Prostate gland (tissue), 2 donors: ENCODE measurements around the gene APC. TPM values are rescaled to one million over a fixed set of nuclear protein-coding genes. Genes with fewer than 3 reads are reported as not detected.

ENCODE experiments used
- DNase-seq: peaks from one replicate; pipeline ENCODE4 v3.0.0-alpha.2; 2019; ENCODE audit warnings: low spot score
- H3K27ac ChIP-seq, 2 donors: fragments of 200-600 bp; sonication (generic); 2 replicates each; pipeline ENCODE4 v1.5.1; 2017 to 2019
- H3K27me3 ChIP-seq: fragments of 200-600 bp; sonication (generic); replicated peaks from 2 replicates; pipeline ENCODE4 v1.5.1; 2019; ENCODE audit not compliant: insufficient read depth
- H3K36me3 ChIP-seq, 2 donors: fragments of 200-600 bp; sonication (generic); 1 replicate in 1 of 2; 2 replicates in 1 of 2; pipeline versions ENCODE4 v1.5.1 to v1.8.1; 2017 to 2019
- H3K4me1 ChIP-seq: fragments of 200-600 bp; sonication (generic); replicated peaks from 2 replicates; pipeline ENCODE4 v1.5.1; 2019
- H3K4me3 ChIP-seq, 2 donors: fragments of 200-600 bp; sonication (generic); 2 replicates each; pipeline ENCODE4 v1.5.1; 2017 to 2019
- H3K9me3 ChIP-seq: fragments of 200-600 bp; sonication (generic); 2 replicates; pipeline ENCODE4 v1.5.1; 2017
- POLR2A ChIP-seq: fragments of 450-650 bp; IDR thresholded peaks from one replicate; pipeline ENCODE4 v1.6.1; 2016; ENCODE audit warnings: antibody characterized with exemption, mild to moderate bottlenecking
- POLR2AphosphoS5 ChIP-seq: sonication (generic); formaldehyde crosslinking; IDR thresholded peaks from one replicate; pipeline ENCODE4 v1.6.1; 2017; ENCODE audit warnings: antibody characterized with exemption
- WGBS: methylation state at CpG from one replicate; pipeline ENCODE4 v1.1.5; 2018; 5-methylcytosine and 5-hydroxymethylcytosine counted together
- intact Hi-C: fragments of 100-400 bp; cut with DNase I; formaldehyde crosslinking; loops from one replicate; pipeline ENCODE4 v1.14.2; 2022
- total RNA-seq, 2 donors: library from RNA; depleted of rRNA; stranded (reverse); fragments of >200 nt; gene quantifications; one replicate each; pipeline ENCODE4 v1.1.0, GENCODE V29; 2016
- TF ChIP-seq, protein P1 (sequence below), 4 experiments: fragments of 200-600 bp in 2 of 4; fragments of 450-650 bp in 2 of 4; sonication (generic) in 2 of 4; IDR thresholded peaks; 1 replicate in 3 of 4; 2 replicates in 1 of 4; pipeline ENCODE4 v1.5.1; 2016 to 2019; ENCODE audit warnings: antibody characterized with exemption in 4 of 4, mild to moderate bottlenecking in 2 of 4, moderate library complexity in 2 of 4

The APC gene
- total RNA-seq, 2 donors from 2014 or later, result 37.6 to 84.1 TPM

DNA sequence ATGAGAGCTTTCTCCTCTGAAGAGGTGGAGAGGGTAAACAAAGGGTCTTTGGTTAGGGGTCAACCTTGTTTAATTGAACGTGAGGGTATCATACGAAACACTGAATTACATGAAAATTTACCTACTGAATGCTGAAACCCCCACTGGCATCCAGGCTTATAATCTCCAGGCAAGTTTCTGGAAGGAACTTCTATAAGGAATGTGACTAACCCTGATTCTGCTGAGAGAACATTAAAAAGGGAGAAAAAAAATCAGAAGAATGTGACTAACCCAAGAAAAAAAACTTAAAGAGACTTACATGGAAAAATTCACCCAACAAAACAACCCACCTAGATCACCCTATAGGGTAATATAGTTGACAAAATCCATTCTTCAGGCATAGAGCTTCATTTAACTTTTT lies 55.5 kb downstream of the APC start:
- Histone ChIP-seq H3K4me1 (no peaks in the 10 kb centered on the region), H3K4me3 (no peak overlapping the region), H3K9me3 (no peaks in the 10 kb centered on the region), H3K27me3 (no peaks in the 10 kb centered on the region), H3K36me3 (no peaks in the 10 kb centered on the region), H3K27ac (no peak overlapping the region)
- DNase-seq, result no peak
- intact Hi-C loops, result no loop called here
- no peak for TF ChIP-seq POLR2A
- TF ChIP-seq, protein P1, sequence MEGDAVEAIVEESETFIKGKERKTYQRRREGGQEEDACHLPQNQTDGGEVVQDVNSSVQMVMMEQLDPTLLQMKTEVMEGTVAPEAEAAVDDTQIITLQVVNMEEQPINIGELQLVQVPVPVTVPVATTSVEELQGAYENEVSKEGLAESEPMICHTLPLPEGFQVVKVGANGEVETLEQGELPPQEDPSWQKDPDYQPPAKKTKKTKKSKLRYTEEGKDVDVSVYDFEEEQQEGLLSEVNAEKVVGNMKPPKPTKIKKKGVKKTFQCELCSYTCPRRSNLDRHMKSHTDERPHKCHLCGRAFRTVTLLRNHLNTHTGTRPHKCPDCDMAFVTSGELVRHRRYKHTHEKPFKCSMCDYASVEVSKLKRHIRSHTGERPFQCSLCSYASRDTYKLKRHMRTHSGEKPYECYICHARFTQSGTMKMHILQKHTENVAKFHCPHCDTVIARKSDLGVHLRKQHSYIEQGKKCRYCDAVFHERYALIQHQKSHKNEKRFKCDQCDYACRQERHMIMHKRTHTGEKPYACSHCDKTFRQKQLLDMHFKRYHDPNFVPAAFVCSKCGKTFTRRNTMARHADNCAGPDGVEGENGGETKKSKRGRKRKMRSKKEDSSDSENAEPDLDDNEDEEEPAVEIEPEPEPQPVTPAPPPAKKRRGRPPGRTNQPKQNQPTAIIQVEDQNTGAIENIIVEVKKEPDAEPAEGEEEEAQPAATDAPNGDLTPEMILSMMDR (IDR thresholded peaks at IDR 0.05), result no peak
- WGBS, result 83% methylated on average over 2 of the region's 2 CpGs

DNA sequence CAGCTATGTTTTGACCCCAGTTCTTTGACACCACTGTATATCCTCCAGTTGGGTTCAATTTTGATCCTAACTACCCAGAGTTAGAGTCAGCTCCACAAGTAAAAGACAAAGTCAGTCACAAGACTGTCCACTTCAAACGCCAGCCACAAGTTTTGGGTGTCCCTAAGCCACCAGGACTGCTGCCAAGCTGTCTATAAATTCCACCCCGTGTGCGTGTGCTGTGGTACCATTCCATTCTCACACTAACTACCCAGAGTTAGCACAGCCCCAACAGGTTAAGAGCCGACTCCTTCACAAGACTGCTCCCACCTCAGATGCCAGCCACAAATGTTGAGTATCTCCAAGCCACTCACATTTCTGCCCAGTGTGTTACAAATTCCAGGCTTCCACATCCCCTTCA lies 56.7 kb downstream of the APC start:
- Histone ChIP-seq H3K27ac (no peak overlapping the region), H3K4me3 (no peak overlapping the region), H3K36me3 (no peaks in the 10 kb centered on the region), H3K4me1 (no peaks in the 10 kb centered on the region), H3K9me3 (no peaks in the 10 kb centered on the region), H3K27me3 (no peaks in the 10 kb centered on the region)
- WGBS, result 85% methylated on average over 4 of the region's 4 CpGs
- intact Hi-C loops, result no loop called here
- TF ChIP-seq, protein P1 (IDR thresholded peaks at IDR 0.05), result no peak
- no peak for TF ChIP-seq POLR2AphosphoS5
- TF ChIP-seq POLR2A, result no peak
- DNase-seq, result no peak

DNA sequence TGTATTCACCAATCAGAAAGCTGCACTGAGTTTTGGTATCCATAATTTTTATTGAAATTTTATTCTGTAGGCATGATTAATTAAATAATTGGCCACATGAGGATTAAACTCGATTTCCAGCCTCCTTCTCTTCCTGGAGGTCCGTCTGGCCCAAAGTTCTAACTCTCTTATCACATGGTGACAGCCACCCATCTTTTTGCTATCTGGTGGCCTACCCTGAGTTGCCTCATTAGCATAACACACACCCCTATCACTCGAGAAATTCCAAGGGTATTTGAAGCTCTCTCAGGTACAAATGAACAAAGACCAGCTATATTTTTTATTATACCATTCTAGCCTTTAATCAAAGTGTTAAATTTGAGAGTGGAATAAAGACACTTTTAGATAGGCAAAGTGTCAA lies 57.7 kb downstream of the APC start:
- 72% methylated on average over 3 of the region's 3 CpGs for WGBS
- no peak for DNase-seq
- Histone ChIP-seq H3K9me3 (no peaks in the 10 kb centered on the region), H3K27me3 (no peaks in the 10 kb centered on the region), H3K4me3 (no peak overlapping the region), H3K36me3 (no peaks in the 10 kb centered on the region), H3K27ac (no peak overlapping the region), H3K4me1 (no peaks in the 10 kb centered on the region)
- TF ChIP-seq POLR2AphosphoS5 (no peak), POLR2A (no peak)
- TF ChIP-seq, protein P1 (IDR thresholded peaks at IDR 0.05), result no peak
- intact Hi-C loops, result no loop called here

DNA sequence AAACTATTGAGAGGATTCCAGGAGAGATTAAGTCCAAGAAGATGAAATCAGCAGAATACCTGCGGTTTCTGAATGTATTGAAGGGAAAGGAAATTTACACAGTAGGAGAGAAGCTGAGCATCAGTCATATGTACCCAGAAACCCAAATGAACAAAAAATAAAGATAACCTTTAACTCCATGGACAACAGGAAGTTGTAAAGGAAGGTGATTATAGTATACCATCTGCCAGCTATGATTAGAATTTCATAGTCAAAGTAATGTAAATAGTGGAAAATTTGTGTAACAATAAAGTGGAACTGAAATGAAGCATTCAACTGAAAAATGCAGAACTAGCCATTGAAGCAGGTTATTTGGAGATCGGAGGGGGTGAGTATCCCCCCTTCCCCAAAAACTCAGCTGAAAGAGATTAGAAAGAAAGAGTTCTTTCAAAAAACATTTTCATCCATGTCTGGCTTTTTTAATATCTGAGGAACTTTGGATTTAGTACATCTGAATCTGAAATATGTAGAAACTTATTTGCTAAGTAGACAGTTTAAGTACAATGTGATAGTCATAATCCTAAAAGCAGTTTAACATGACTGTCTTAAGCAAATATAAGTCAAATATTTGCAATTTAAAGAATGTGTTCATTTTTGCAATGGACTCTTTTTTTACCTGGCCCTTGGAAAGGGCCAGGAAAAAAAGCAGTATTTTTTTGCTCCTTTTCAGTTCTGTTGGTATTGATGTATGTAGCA lies 58.4 kb downstream of the APC start:
- 80% methylated on average over 2 of the region's 2 CpGs for WGBS
- DNase-seq, result no peak
- Histone ChIP-seq H3K27me3 (no peaks in the 10 kb centered on the region), H3K4me1 (no peaks in the 10 kb centered on the region), H3K9me3 (no peaks in the 10 kb centered on the region), H3K4me3 (no peak overlapping the region), H3K27ac (no peak overlapping the region), H3K36me3 (no peaks in the 10 kb centered on the region)
- intact Hi-C loops, result no loop called here
- TF ChIP-seq POLR2AphosphoS5 (no peak), POLR2A (no peak)
- TF ChIP-seq, protein P1 (IDR thresholded peaks at IDR 0.05), result no peak

DNA sequence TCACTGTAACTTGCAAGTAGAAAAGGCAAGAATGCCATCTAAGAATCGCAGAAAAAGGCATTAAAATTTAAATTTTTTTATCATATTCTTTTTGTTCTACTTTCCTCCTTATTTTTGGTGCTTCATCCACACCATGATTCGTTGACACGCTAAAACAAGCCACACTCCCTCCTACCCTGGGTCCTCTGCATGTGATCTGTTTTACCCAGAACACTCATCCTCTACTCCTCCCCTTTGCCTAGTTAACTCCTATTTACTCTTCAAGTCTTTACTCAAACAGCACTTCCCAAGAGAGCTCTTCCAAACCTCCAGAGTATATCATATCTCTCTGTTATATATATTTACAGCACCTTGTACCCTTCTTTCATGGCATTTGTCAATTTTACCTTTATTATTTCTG lies 62.0 kb downstream of the APC start:
- Histone ChIP-seq H3K4me1 (no peaks in the 10 kb centered on the region), H3K27me3 (no peaks in the 10 kb centered on the region), H3K27ac (no peak overlapping the region), H3K4me3 (no peak overlapping the region), H3K36me3 (no peaks in the 10 kb centered on the region), H3K9me3 (no peaks in the 10 kb centered on the region)
- no peak for DNase-seq
- 85% methylated on average over 3 of the region's 3 CpGs for WGBS
- intact Hi-C loops, result no loop called here
- TF ChIP-seq POLR2AphosphoS5 (no peak), POLR2A (no peak)
- TF ChIP-seq, protein P1 (IDR thresholded peaks at IDR 0.05), result no peak
